ENCODE measurements around the gene NCOR2.

NCOR2 gene

GRCh38 chr12:124545508-124546418 lies 21.6 kb downstream of the NCOR2 start:
- POLR2A ChIA-PET: interaction anchor here (1.0 kb wide), 1 partner anchor 25 kb away, joined by 3 read pairs; no protein-coding TSS in a partner anchor
- H3K9me3 ChIP-seq (ENCODE audit: control extremely low read depth in 1 of 5, control insufficient read depth in 4 of 5, insufficient read depth in 2 of 5, low read depth in 1 of 5, low read length in 4 of 5): no peaks in the 10 kb centered on the region
- H3K4me3 ChIP-seq (ENCODE audit: control insufficient read depth in 1 of 7, extremely low read depth in 1 of 7, insufficient read depth in 4 of 7, low read depth in 2 of 7, low read length in 6 of 7): peak overlapping the region in 3 of 7 experiments; percentile 1 to 12 (median 10)
- H3K27me3 ChIP-seq (replicated peaks in 2 of 5; ENCODE audit: control insufficient read depth in 4 of 5, insufficient read depth in 5 of 5, low read length in 4 of 5): no peaks in the 10 kb centered on the region
- 50% methylated on average over 22 of the region's 26 CpGs for WGBS (ENCODE audit: insufficient coverage)
- H3K36me3 ChIP-seq (ENCODE audit: control insufficient read depth in 4 of 4, insufficient read depth in 4 of 4, low read length in 3 of 4): no peaks in the 10 kb centered on the region
- CTCF ChIA-PET: interaction anchor here (0.9 to 1.5 kb wide), 6 partner anchors 9 to 110 kb away, joined by 3 to 5 read pairs (median 3); no protein-coding TSS in a partner anchor
- H3K4me1 ChIP-seq (ENCODE audit: control extremely low read depth in 1 of 4, control insufficient read depth in 4 of 4, insufficient read depth in 4 of 4, low read length in 3 of 4): peaks cover 3 to 76% (median 75%) of the 10 kb centered on the region in 4 experiments
- H3K27ac ChIP-seq (ENCODE audit: insufficient read depth in 1 of 2, low read depth in 1 of 2, low read length in 2 of 2, poor library complexity in 1 of 2, severe bottlenecking in 2 of 2): peak overlapping the region in 1 of 2 experiments; percentile 75
- DNase-seq: peak in 2 of 3 donors; percentile 75 to 79

- CTCF ChIA-PET: interaction anchor here (1.0 to 1.3 kb wide), 2 partner anchors 21 to 109 kb away, joined by 3 read pairs; no protein-coding TSS in a partner anchor
- POLR2A ChIA-PET: no interaction called here
Observed at GRCh38 chr12:124544983-124545382, 22.4 kb downstream of the NCOR2 start.

GRCh38 chr12:124544311-124544970 lies 23.0 kb downstream of the NCOR2 start:
- ChIA-PET POLR2A (no interaction called here), CTCF (interaction anchor here (0.8 to 1.2 kb wide), 3 partner anchors 25 to 108 kb away, joined by 3 to 4 read pairs (median 3); no protein-coding TSS in a partner anchor)
- H3K36me3 ChIP-seq (ENCODE audit: control insufficient read depth in 4 of 4, insufficient read depth in 4 of 4, low read length in 3 of 4): no peaks in the 10 kb centered on the region
- H3K27me3 ChIP-seq (replicated peaks in 2 of 5; ENCODE audit: control insufficient read depth in 4 of 5, insufficient read depth in 5 of 5, low read length in 4 of 5): no peaks in the 10 kb centered on the region
- H3K9me3 ChIP-seq (ENCODE audit: control extremely low read depth in 1 of 5, control insufficient read depth in 4 of 5, insufficient read depth in 2 of 5, low read depth in 1 of 5, low read length in 4 of 5): no peaks in the 10 kb centered on the region
- WGBS (ENCODE audit: insufficient coverage): 64% methylated on average over 10 of the region's 16 CpGs
- peak overlapping the region in 1 of 7 experiments; percentile 23 for H3K4me3 ChIP-seq (ENCODE audit: control insufficient read depth in 1 of 7, extremely low read depth in 1 of 7, insufficient read depth in 4 of 7, low read depth in 2 of 7, low read length in 6 of 7)
- peak overlapping the region in 1 of 2 experiments; percentile 78 for H3K27ac ChIP-seq (ENCODE audit: insufficient read depth in 1 of 2, low read depth in 1 of 2, low read length in 2 of 2, poor library complexity in 1 of 2, severe bottlenecking in 2 of 2)
- no peak for DNase-seq
- peaks cover 2 to 71% (median 70%) of the 10 kb centered on the region in 4 experiments for H3K4me1 ChIP-seq (ENCODE audit: control extremely low read depth in 1 of 4, control insufficient read depth in 4 of 4, insufficient read depth in 4 of 4, low read length in 3 of 4)

More at GRCh38 chr12:124544983-124545382, 22.4 kb downstream of the NCOR2 start:
- Histone ChIP-seq H3K9me3 (ENCODE audit: control extremely low read depth in 1 of 5, control insufficient read depth in 4 of 5, insufficient read depth in 2 of 5, low read depth in 1 of 5, low read length in 4 of 5) (no peaks in the 10 kb centered on the region), H3K4me1 (ENCODE audit: control extremely low read depth in 1 of 4, control insufficient read depth in 4 of 4, insufficient read depth in 4 of 4, low read length in 3 of 4) (peaks cover 2 to 71% (median 70%) of the 10 kb centered on the region in 4 experiments), H3K36me3 (ENCODE audit: control insufficient read depth in 4 of 4, insufficient read depth in 4 of 4, low read length in 3 of 4) (no peaks in the 10 kb centered on the region), H3K27me3 (replicated peaks in 2 of 5; ENCODE audit: control insufficient read depth in 4 of 5, insufficient read depth in 5 of 5, low read length in 4 of 5) (no peaks in the 10 kb centered on the region), H3K4me3 (ENCODE audit: control insufficient read depth in 1 of 7, extremely low read depth in 1 of 7, insufficient read depth in 4 of 7, low read depth in 2 of 7, low read length in 6 of 7) (peak overlapping the region in 3 of 7 experiments; percentile 1 to 12 (median 10)), H3K27ac (ENCODE audit: insufficient read depth in 1 of 2, low read depth in 1 of 2, low read length in 2 of 2, poor library complexity in 1 of 2, severe bottlenecking in 2 of 2) (peak overlapping the region in 1 of 2 experiments; percentile 75)
- 65% methylated on average over 6 of the region's 8 CpGs for whole genome bisulfite sequencing (ENCODE audit: insufficient coverage)
- DNase-seq: no peak

GRCh38 chr12:124543590-124544310 lies 23.7 kb downstream of the NCOR2 start:
- Histone ChIP-seq H3K9me3 (ENCODE audit: control extremely low read depth in 1 of 5, control insufficient read depth in 4 of 5, insufficient read depth in 2 of 5, low read depth in 1 of 5, low read length in 4 of 5) (no peaks in the 10 kb centered on the region), H3K27me3 (replicated peaks in 2 of 5; ENCODE audit: control insufficient read depth in 4 of 5, insufficient read depth in 5 of 5, low read length in 4 of 5) (no peaks in the 10 kb centered on the region), H3K27ac (ENCODE audit: insufficient read depth in 1 of 2, low read depth in 1 of 2, low read length in 2 of 2, poor library complexity in 1 of 2, severe bottlenecking in 2 of 2) (peak overlapping the region; percentile 50 to 78), H3K4me1 (ENCODE audit: control extremely low read depth in 1 of 4, control insufficient read depth in 4 of 4, insufficient read depth in 4 of 4, low read length in 3 of 4) (peaks cover 2 to 71% (median 70%) of the 10 kb centered on the region in 4 experiments), H3K4me3 (ENCODE audit: control insufficient read depth in 1 of 7, extremely low read depth in 1 of 7, insufficient read depth in 4 of 7, low read depth in 2 of 7, low read length in 6 of 7) (peak overlapping the region in 2 of 7 experiments; percentile 8 to 26), H3K36me3 (ENCODE audit: control insufficient read depth in 4 of 4, insufficient read depth in 4 of 4, low read length in 3 of 4) (no peaks in the 10 kb centered on the region)
- CTCF ChIA-PET: interaction anchor here (0.8 to 1.2 kb wide), 2 partner anchors 25 to 32 kb away, joined by 3 to 4 read pairs; no protein-coding TSS in a partner anchor
- 71% methylated on average over 21 of the region's 37 CpGs for WGBS (ENCODE audit: insufficient coverage)
- DNase-seq: no peak
- POLR2A ChIA-PET: no interaction called here

GRCh38 chr12:124543052-124543589 lies 24.3 kb downstream of the NCOR2 start:
- H3K4me3 ChIP-seq (ENCODE audit: control insufficient read depth in 1 of 7, extremely low read depth in 1 of 7, insufficient read depth in 4 of 7, low read depth in 2 of 7, low read length in 6 of 7): peak overlapping the region in 2 of 7 experiments; percentile 8 to 26
- peak overlapping the region; percentile 50 to 78 for H3K27ac ChIP-seq (ENCODE audit: insufficient read depth in 1 of 2, low read depth in 1 of 2, low read length in 2 of 2, poor library complexity in 1 of 2, severe bottlenecking in 2 of 2)
- DNase-seq: peak in 2 of 3 donors; percentile 72 to 81
- POLR2A ChIA-PET: no interaction called here
- H3K36me3 ChIP-seq (ENCODE audit: control insufficient read depth in 4 of 4, insufficient read depth in 4 of 4, low read length in 3 of 4): no peaks in the 10 kb centered on the region
- H3K4me1 ChIP-seq (ENCODE audit: control extremely low read depth in 1 of 4, control insufficient read depth in 4 of 4, insufficient read depth in 4 of 4, low read length in 3 of 4): peaks cover 2 to 71% (median 70%) of the 10 kb centered on the region in 4 experiments
- CTCF ChIA-PET: interaction anchor here (1.2 kb wide), 1 partner anchor 26 kb away, joined by 4 read pairs; no protein-coding TSS in a partner anchor
- WGBS (ENCODE audit: insufficient coverage): 50% methylated on average over 19 of the region's 20 CpGs
- H3K9me3 ChIP-seq (ENCODE audit: control extremely low read depth in 1 of 5, control insufficient read depth in 4 of 5, insufficient read depth in 2 of 5, low read depth in 1 of 5, low read length in 4 of 5): no peaks in the 10 kb centered on the region
- H3K27me3 ChIP-seq (replicated peaks in 2 of 5; ENCODE audit: control insufficient read depth in 4 of 5, insufficient read depth in 5 of 5, low read length in 4 of 5): no peaks in the 10 kb centered on the region
